Measurements from ENCODE around the gene YPEL3.
A peak's percentile ranks its signal among the peaks of the same experiment; 100 is the strongest.

Gene YPEL3

DNA sequence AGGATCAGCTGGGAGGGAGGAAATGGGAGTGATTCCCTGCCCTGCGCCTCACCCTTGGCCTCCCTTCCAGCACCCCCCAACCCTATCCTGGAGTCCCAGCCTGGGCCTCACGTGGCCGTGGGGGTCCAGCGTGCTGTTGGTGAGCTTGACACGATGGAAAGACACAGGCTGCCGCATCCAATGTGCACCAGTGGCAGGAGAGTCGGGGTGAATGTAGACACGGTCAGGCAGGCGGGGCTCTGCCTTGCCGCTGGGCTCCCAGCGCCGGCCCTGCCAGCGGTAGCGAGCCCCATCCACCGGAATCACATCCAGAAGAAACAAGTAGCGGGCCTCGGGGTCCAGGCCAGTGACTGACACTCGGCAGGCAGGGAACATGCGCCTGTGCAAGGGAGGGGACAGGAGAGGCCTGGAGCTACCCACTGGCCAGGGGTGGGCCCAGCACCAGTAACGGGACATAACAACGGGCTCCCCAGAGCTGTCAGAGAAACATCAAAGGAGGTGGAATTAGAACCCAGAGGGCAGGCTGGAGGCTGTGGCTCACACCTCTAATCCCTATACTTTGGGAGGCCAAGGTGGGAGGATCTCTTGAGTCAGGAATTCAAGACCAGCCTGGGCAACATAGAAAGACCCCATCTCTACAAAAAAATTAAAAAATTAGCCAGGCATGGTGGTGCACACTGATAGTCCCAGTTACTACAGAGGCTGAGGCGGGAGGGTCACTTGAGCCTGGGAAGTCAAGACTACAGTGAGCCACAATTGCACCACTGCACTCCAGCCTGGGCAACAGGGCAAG is 7.0 kb downstream of the YPEL3 start:
- DNase-seq, result no peak

DNA sequence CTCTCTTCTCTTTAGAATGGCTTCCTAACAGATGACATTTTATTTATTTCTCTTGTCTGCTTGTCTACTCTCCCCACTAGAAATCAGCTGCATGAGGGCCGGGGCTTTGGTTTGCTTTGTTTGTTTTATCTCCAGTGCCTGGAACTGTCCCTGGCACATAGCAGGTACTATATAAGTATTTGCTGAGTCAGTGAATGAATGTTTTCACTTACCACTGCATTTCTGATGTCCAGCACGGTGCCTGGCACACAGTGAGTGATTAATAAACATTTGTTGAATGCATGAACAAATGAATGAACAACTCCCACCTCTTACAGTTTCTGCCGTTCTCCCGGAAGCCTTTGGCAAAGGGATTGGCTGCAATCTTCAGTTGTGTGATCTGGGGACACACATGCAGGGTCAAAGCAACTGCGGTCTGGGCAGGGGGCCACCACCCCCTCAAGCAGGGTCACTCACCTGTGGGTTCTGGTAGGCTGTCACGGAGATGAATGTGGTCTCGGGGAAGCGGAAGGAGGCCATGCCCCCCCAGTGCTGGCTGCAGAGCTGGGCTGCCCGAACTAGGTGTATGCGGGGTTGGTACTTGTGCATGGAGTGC is 7.7 kb downstream of the YPEL3 start:
- DNase-seq, result no peak

DNA sequence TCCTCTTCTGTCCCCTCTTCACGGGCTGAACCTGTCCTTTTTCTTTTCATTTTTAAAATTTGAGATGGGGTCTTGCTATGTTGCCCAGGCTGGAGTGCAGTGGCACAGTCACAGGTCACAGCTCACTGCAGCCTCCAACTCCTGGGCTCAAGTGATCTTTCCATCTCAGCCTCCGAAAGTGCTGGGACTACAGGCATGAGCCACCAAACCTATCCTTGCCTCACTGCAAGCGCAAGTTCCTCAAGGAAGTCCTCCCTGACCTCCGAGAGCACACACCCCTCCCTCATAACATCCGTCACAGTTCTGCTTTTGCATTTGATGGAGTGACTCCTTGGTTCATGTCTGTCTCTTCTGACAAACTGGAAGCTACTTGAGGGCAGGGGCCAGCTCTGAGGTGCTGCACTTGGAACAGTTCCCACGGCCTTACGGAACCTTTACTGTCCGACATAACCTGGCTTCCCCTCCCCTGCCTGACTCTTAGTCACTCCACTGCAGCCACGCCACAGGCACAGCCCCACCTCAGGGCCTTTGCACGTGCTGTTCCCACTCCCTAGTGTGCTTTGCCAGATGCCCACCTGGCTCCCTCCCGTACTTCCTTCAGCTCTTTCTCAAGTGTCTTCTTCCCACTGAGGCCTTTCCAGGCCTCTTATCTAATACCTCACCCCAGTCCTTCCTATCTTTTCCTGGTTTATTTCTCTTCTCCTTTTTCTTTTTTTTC is 8.7 kb downstream of the YPEL3 start:
- DNase-seq, result no peak

DNA sequence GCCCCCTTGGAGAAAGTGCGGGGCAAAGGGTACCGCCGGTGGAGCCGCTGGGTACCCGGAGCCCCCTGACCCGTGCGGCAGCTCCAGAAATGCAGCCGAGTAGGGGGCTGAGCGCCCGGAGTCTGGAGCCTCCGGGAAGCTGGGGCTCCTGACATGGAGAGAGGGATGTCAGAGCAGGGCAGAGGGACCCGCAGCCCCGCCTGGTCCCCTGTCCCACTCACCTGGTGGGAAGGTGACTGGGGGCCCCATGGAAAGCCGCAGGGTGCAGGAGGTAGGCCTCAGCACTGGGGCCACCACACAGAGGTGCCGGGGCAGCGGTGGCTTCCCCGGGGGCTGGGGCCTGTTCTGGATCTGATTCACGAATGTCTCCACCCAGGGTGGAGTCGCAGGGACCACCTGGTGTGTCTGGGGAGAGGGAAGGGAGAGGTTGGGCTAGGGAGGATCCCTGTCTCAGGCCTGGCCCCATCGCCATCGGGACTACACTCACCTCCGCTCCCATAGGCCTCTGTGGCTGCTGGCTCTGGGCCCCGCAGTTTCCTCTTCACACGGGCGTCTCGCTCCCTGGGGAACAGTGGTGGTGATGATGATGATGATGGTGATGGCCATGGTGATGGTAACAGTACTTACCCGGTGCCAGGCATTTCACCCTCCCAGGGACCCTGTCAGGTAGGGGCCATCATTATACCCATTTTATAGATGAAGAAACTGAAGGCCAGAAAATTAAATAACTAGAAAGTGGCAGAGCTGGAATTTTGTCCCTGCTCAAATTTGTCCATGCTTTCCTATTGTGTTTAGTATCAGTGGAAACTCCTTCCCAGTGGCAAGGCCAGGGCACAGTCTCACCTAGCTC is 9.5 kb downstream of the YPEL3 start:
- no peak for DNase-seq

DNA sequence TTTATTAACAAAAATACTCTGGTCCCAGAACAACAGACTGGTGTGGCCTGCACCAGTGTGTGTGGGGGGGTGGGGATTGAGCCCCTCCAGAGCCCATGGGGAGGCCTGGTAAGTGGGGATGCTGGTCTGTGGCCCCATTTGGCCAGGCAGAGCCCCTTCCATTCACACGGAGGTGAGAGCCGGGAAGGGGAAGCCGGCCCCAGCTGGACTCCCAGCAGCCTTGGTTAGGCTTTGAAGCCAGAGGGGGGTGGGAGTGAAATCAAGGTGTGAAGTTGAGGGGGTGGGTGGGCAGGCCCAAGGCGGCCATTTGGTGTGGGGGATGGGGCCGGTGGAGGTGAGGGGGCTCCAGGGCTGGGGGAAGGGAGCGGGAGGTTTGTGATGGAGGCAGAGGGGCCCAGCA is 10.2 kb downstream of the YPEL3 start:
- DNase-seq, result no peak

DNA sequence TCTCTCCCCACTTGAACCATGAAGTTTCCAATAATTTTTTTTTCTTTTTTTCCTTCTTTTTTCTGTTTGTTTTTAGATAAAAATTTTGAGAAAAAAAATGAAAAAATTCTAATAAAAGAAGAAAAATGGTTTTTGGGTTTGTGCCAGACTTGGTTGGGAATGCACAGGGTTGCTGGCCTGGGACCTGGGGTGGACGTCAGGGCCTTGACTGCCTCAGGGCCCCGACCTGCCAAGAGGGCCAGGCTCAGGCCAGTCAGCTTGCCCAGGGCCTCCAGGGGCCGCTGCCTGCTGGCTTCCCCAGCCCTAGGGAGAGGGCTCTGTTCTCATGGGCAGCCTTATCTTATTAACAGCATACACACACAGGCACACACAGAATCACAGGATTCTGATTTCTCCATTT is 10.8 kb downstream of the YPEL3 start:
- no peak for DNase-seq

DNA sequence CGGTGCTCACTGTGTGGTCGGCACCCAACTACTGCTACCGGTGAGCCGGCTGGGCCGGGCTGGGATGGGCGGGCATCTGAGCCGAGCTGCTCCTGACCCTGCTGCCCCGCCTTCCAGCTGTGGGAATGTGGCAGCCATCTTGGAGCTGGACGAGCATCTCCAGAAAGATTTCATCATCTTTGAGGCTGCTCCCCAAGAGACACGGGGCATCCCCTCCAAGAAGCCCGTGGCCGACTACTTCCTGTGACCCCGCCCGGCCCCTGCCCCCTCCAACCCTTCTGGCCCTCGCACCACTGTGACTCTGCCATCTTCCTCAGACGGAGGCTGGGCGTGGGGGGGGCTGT is 11.2 kb downstream of the YPEL3 start:
- no peak for DNase-seq

DNA sequence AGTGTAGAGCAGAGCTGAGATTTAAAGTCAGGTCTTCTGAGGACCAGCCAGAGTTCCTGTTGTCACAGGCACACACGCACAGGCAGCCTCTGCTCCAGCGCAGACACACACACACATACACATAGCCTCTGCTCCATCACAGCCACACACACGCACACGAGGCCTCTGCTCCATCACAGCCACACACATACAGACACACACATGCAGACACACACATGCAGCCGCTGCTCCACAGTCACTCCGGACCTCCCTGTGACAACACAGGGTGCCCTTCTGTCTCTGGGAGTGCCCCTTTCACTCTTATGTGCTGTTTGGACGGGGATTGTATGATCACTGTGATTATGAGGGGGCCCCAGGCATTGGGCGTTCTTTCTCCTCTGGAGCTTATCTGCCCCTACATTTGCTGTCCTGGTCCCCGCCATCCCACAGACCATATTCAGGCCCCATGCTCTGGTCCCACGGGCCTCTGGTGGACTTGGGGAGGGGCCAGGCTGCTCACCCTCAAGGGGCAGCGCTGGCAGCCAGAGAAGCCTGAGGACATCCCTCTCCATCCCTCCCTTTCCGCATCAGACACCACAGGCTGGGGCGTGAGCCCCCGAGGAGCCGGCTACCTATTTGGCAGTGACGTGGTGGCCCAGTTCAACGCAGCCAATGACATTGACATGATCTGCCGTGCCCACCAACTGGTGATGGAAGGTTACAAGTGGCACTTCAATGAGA is 11.8 kb downstream of the YPEL3 start:
- DNase-seq, result no peak

DNA sequence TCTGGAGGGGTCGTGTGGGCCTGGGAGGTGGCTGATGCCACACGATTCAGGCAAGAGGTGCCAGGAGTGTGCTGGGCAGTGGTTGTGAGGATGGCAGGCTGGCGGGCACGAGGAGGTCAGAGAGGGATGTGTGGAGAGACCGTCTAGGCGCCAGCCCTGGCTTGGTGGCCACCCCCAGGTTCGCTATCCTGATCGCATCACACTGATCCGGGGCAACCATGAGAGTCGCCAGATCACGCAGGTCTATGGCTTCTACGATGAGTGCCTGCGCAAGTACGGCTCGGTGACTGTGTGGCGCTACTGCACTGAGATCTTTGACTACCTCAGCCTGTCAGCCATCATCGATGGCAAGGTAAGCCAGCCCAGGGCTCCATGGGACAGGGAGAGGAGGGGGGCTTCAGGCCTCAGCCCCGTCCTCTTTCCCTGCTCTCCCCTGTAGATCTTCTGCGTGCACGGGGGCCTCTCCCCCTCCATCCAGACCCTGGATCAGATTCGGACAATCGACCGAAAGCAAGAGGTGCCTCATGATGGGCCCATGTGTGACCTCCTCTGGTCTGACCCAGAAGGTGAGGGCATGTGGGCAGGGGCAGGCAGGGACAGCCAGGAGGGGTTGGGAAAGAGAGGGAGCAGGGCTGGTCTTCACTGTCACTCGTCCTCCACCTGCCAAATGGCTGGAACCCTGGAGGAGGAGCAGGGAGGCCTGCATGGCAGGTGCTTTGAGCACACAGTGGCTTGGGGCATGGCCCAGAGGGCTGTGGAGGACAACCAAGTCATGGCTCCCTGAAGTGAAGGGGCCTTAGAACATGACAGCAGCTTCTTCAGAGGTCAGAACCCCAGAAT is 12.6 kb downstream of the YPEL3 start:
- DNase-seq, result no peak

DNA sequence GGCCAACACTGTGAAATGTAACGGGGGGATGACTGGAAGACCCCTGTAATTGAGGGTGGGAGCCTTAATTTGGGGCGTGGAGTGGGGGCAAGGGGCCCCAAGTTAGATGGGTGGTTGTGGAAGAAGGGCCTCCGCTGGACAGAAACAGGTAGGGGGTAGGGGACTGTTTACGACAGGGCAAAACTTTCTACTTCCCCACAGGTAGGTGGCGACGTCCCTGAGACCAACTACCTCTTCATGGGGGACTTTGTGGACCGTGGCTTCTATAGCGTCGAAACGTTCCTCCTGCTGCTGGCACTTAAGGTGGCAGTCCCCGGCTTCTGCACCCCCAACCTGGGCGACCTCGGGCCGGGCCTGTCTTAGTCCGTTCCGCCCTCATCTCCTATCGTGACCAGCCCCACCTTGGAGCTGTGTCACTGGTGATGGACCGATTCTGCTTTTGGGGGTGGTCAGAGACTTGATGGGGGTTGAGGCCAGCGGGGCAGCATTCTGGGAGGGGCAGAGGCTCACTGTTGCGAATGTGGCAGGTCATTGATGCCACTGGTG is 13.4 kb downstream of the YPEL3 start:
- DNase-seq, result no peak

DNA sequence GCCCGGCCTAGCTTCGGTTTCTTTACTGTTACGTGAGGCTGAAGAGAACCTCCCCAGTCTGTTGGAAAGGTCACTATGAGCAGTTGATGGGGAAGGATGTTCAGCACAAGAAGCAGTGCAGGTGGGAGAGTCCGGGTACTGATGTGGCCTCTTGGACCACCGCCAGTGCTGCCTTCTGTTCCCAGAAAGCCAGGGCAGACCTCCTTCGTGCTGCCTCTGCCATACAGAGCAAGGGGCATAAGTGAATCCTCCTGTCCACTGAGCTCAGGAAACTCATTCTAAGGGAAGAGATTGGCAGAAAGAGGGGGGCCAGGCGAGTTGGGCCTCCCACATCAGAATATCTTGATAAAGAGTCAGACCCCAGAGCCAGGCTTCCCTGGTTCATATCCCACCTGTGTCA is 16.5 kb downstream of the YPEL3 start:
- DNase-seq, result no peak

DNA sequence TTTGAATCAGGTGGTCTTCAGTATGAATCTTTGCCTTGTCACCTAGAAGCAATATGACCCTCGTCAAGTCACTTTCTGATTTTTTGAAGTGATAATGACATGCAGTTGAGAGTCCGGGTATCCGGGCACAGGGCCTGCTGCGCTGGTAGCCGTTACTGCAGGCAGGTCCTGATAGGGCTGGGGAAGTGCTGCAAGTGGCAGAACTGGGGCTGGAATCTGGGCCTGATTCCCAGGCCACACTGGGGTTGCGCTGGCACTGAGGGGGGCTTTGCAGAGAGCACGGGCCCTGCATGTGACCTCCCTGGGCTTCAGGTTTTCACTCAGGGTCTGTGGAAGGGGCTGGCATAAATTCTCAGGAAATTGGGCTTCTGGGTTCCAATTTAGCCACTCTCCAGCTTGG is 17.3 kb downstream of the YPEL3 start:
- DNase-seq, result no peak

DNA sequence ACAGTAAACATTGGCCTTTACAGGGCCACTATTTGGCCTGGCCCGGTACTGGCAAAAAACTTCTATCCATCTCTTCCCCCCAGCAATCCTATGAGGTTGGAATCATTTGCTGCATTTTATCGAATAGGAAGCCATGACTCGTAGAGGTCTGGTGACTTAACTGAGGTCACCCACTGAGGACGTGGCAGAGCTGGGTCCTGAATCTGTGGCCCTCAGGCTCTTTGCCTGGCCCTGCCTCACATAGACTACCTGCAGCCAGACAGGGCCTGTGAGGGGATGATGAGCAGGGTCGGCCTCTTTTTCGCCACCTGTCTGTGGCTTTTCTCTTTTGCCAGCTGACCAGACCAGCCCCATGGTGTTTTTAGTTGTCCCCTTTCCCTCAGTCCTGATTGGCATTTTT is 18.4 kb downstream of the YPEL3 start:
- no peak for DNase-seq

DNA sequence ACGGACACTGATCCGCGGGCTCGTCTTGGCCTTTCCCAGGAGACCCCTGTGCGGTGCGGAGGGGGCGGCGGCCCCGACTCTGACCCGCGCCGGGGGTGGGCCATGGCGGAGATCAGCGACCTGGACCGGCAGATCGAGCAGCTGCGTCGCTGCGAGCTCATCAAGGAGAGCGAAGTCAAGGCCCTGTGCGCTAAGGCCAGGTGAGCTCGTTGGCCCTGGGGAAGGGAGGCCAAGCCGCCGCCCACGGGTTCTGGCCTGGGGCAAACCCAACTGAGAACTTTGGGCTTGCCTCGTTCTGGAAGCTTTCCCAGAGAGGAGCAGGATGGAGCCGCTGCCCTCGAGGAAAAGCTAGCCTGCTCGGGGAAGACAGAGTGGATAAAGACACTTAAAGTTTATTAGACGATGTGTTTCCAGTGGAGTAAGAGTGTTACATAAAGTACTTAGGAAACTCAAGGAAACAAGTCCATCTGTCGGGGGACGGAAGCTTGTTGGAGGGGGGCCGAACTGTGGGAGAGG is 19.7 kb downstream of the YPEL3 start:
- DNase-seq, result no peak

DNA sequence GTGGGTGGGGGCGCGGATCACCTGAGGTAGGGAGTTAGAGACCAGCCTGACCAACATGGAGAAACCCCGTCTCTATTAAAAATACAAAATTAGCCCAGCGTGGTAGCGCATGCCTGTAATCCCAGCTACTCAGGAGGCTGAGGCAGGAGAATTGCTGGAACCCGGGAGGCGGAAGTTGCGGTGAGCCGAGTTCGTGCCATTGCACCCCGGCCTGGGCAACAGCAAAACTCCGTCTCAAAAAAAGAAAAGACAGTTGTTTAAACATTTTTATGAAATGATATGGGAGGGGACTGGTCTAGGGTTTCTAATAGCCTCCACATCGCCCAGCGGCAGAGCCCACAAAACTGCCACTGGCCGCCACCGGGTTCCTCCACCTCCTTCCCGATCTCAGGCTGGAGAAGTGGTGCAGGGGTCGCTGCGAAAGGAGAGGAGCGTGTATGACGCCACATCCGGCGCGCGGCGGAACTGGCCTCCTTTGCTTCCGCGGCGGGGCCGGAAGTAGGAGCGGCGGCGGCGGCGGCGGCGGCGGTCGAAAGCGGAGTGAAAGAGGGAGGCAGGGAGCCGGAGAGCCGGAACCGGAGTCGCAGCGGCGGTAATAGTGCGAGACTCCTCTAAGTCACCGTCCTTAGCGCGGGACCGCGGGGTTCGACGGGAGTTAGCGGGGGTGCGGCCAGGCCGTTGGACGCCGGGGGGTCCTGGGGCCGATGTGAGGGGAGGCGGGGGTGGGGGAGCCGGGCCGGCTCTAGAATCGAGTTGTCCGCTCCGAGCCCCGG is 20.3 kb downstream of the YPEL3 start, which contains the start of gene PPP4C:
PPP4C (plus strand) TSS at position 492 of the 773 bp plus-strand sequence. CDS start 384 bp downstream, outside the sequence.
- peak; percentile 90 for DNase-seq

DNA sequence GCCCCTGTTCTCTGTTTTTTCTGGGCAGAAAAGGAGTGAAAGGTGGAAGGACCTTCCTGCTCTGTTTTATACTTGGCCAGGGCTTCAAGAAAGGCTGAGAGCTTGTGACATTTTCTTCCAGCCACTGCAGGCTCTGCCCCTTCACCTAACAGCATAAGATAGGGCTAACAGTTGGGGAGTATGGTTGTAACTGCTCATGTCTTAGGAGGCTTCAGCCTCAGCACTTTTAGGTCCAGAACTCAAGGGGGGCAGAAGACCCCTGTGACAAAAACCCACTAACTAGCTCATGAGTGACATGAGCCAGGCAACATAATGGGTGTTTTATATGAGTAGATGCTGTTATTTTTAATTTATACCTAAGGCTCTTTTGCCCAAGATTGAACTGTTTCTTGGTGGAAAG is 25.5 kb downstream of the YPEL3 start:
- no peak for DNase-seq

DNA sequence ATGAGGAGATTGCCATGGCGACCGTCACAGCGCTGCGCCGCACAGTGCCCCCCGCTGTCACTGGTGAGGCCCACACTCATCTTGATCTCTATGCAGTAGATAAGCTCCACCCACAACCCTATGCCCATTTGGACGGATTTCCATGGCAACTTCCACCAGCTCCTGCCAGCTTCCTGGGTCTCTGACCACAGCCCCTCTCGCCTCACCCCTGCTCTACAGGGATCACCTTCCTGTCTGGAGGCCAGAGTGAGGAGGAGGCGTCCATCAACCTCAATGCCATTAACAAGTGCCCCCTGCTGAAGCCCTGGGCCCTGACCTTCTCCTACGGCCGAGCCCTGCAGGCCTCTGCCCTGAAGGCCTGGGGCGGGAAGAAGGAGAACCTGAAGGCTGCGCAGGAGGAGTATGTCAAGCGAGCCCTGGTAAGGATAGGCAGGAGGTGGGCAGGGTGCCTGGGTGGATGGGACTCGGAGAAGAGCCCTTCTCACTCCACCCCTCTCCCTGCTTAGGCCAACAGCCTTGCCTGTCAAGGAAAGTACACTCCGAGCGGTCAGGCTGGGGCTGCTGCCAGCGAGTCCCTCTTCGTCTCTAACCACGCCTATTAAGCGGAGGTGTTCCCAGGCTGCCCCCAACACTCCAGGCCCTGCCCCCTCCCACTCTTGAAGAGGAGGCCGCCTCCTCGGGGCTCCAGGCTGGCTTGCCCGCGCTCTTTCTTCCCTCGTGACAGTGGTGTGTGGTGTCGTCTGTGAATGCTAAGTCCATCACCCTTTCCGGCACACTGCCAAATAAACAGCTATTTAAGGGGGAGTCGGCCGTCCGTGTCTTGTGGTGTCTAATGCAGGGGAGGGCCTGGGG is 26.2 kb downstream of the YPEL3 start:
- no peak for DNase-seq

DNA sequence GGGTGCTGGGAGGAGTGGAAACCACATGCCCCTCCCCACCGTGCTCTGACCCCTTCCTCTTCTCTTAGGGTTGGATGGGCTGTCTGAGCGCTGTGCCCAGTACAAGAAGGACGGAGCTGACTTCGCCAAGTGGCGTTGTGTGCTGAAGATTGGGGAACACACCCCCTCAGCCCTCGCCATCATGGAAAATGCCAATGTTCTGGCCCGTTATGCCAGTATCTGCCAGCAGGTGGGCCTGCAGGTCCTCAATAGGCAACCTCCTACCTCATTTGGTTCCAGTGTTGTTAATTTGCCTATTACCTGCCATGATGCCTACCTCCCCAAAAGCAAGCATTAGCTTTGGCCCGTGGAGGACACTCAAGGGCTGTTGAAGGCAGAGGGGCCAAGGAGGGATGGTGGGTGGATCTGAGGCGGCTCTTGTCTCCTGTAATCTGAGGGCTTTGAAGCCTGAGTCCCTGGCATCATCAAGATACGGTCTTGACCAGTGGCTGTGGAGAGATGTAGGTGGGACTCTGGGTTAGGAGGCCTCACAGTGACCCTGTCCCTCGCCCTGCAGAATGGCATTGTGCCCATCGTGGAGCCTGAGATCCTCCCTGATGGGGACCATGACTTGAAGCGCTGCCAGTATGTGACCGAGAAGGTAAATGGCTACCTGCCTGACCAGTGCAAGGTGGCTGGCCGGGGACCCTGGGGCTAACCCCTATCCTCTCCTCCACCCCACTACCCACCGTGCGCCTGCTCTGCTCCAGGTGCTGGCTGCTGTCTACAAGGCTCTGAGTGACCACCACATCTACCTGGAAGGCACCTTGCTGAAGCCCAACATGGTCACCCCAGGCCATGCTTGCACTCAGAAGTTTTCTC is 27.0 kb downstream of the YPEL3 start:
- DNase-seq, result peak; percentile 50

Data from activated CD4-positive, alpha-beta T cell treated with anti-CD3 and anti-CD28 coated beads, Interleukin-2, amount 50 U/mL, for 16 hours (primary cell).